Measurements from ENCODE around the gene MYMK. TPM values are rescaled to one million over a fixed set of nuclear protein-coding genes. Genes with fewer than 3 reads are reported as not detected.

The MYMK gene
- total and polyA plus RNA-seq, 2 of the 13 experiments (the other 11 are each of a cell fraction or from before 2014, with no cell fraction given) = not detected

- TF ChIP-seq ZNF276 (CRISPR knock-in tag; IDR thresholded peaks at IDR 0.05; ENCODE audit: low read depth) (no peak), CENPBD1 (CRISPR knock-in tag; IDR thresholded peaks at IDR 0.05; ENCODE audit: borderline replicate concordance, low read depth) (no peak), ZNF737 (CRISPR knock-in tag; IDR thresholded peaks at IDR 0.05; ENCODE audit: borderline replicate concordance) (no peak), STAG1 (CRISPR knock-in tag; IDR thresholded peaks at IDR 0.05) (0 out of 2 replicates have a peak, but pooled peaks have one; percentile 2), ZNF33A (CRISPR knock-in tag; IDR thresholded peaks at IDR 0.05; ENCODE audit: borderline replicate concordance) (no peak), NFKBIZ (CRISPR knock-in tag; IDR thresholded peaks at IDR 0.05) (0 out of 2 replicates have a peak, but pooled peaks have one; percentile 9), ZNF253 (CRISPR knock-in tag; IDR thresholded peaks at IDR 0.05; ENCODE audit: borderline replicate concordance) (no peak), HES4 (CRISPR knock-in tag; IDR thresholded peaks at IDR 0.05; ENCODE audit: borderline replicate concordance) (no peak), CREB3 (CRISPR knock-in tag; IDR thresholded peaks at IDR 0.05) (no peak), ZNF274 (CRISPR knock-in tag; IDR thresholded peaks at IDR 0.05) (no peak), MIER3 (CRISPR knock-in tag; IDR thresholded peaks at IDR 0.05; ENCODE audit: borderline replicate concordance) (no peak), ZSCAN25 (CRISPR knock-in tag; IDR thresholded peaks at IDR 0.05) (no peak), ZBTB46 (CRISPR knock-in tag; IDR thresholded peaks at IDR 0.05; ENCODE audit: borderline replicate concordance) (peak; percentile 51; the same call in 1 of the 2 replicates), ZC3H4 (CRISPR knock-in tag; IDR thresholded peaks at IDR 0.05; ENCODE audit: borderline replicate concordance) (no peak), RCOR2 (CRISPR knock-in tag; IDR thresholded peaks at IDR 0.05) (0 out of 2 replicates have a peak, but pooled peaks have one; percentile 24), ZNF790 (CRISPR knock-in tag; IDR thresholded peaks at IDR 0.05; ENCODE audit: borderline replicate concordance) (no peak), BATF2 (CRISPR knock-in tag; IDR thresholded peaks at IDR 0.05) (no peak), PAWR (CRISPR knock-in tag; IDR thresholded peaks at IDR 0.05; ENCODE audit: borderline replicate concordance) (no peak), CHCHD3 (CRISPR knock-in tag; IDR thresholded peaks at IDR 0.05) (no peak), ERF (CRISPR knock-in tag; IDR thresholded peaks at IDR 0.05) (no peak), CSRNP1 (CRISPR knock-in tag; IDR thresholded peaks at IDR 0.05) (no peak), NPAS2 (CRISPR knock-in tag; IDR thresholded peaks at IDR 0.05; ENCODE audit: borderline replicate concordance) (no peak)
These were observed 46.5 kb downstream of the MYMK start (continued) for GRCh38 chr9:133477992-133478850.
